MM.1S (cell line): ENCODE measurements around the gene TTC28.

Source experiments
- CTCF ChIP-seq: fragments of 300-600 bp; sonication (generic); IDR thresholded peaks from 2 replicates; pipeline ENCODE4 v1.5.1; 2016; ENCODE audit warnings: antibody characterized with exemption, low read length, mixed read lengths
- EZH2 ChIP-seq: fragments of 300-600 bp; sonication (generic); optimal IDR thresholded peaks from 2 replicates; pipeline ENCODE3; 2017; ENCODE audit warnings: low read depth, mild to moderate bottlenecking, antibody characterized with exemption, low read length, mixed read lengths
- EZH2phosphoT487 ChIP-seq: fragments of 300-600 bp; sonication (generic); IDR thresholded peaks from 2 replicates; pipeline ENCODE4 v1.6.1; 2018; ENCODE audit warnings: antibody characterized with exemption, low read length

- TF ChIP-seq CTCF (no peak), EZH2 (no peak), EZH2phosphoT487 (no peak)
Measured at GRCh38 chr22:28175730-28176492, 503.7 kb downstream of the TTC28 start.
